Neuronal stem cell (in vitro differentiated cells): ENCODE results near the gene PDZD2.

ENCODE experiments used
- DNase-seq: peaks from one replicate; pipeline ENCODE4 v3.0.0-alpha.2; 2013; ENCODE audit warnings: low spot score
- H2AFZ ChIP-seq: one replicate; pipeline ENCODE4 v1.6.1; 2013; ENCODE audit warnings: mild to moderate bottlenecking, low read length, inconsistent platforms
- H2AK5ac ChIP-seq: 2 replicates; pipeline ENCODE4 v1.6.1; 2013; ENCODE audit warnings: low read depth, mild to moderate bottlenecking, inconsistent platforms, low read length, moderate library complexity, mixed read lengths
- H2BK120ac ChIP-seq: 2 replicates; pipeline ENCODE4 v1.6.1; 2013; ENCODE audit warnings: low read depth, mild to moderate bottlenecking, inconsistent platforms, low read length, moderate library complexity, mixed read lengths
- H2BK12ac ChIP-seq: one replicate; pipeline ENCODE4 v1.6.1; 2013; ENCODE audit warnings: low read length, inconsistent platforms
- H2BK15ac ChIP-seq: 2 replicates; pipeline ENCODE4 v1.6.1; 2013; ENCODE audit warnings: mild to moderate bottlenecking, low read length, inconsistent platforms, mixed read lengths
- H2BK5ac ChIP-seq: one replicate; pipeline ENCODE4 v1.6.1; 2013; ENCODE audit warnings: inconsistent platforms, mild to moderate bottlenecking, low read length, moderate library complexity
- H3K14ac ChIP-seq: one replicate; pipeline ENCODE4 v1.6.1; 2013; ENCODE audit warnings: low read length, inconsistent platforms
- H3K18ac ChIP-seq: 2 replicates; pipeline ENCODE4 v1.6.1; 2013; ENCODE audit warnings: low read length, inconsistent platforms
- H3K23ac ChIP-seq: 2 replicates; pipeline ENCODE4 v1.6.1; 2013; ENCODE audit warnings: low read depth, mild to moderate bottlenecking, mixed read lengths, low read length, inconsistent platforms; ENCODE audit not compliant: poor library complexity
- H3K27ac ChIP-seq: replicated peaks from 3 replicates; pipeline ENCODE4 v1.5.1; 2013; ENCODE audit warnings: low read length, inconsistent platforms
- H3K27me3 ChIP-seq, 3 experiments: 2 replicates each; pipeline ENCODE4 v1.6.1; 2013; ENCODE audit warnings: low read length in 3 of 3, mild to moderate bottlenecking in 2 of 3, inconsistent platforms in 1 of 3, low read depth in 1 of 3, mixed read lengths in 1 of 3, moderate library complexity in 1 of 3; ENCODE audit not compliant: control insufficient read depth in 3 of 3, insufficient read depth in 3 of 3
- H3K36me3 ChIP-seq, 2 donors: replicated peaks in 1 of 2; 2 replicates each; pipeline ENCODE4 v1.6.1; 2013; ENCODE audit warnings: low read length in 2 of 2; ENCODE audit not compliant: control insufficient read depth in 2 of 2, insufficient read depth in 2 of 2
- H3K4ac ChIP-seq: 2 replicates; pipeline ENCODE4 v1.6.1; 2013; ENCODE audit warnings: inconsistent platforms, mild to moderate bottlenecking, low read length, moderate library complexity
- H3K4me1 ChIP-seq, 2 donors: 1 replicate in 1 of 2; 2 replicates in 1 of 2; pipeline ENCODE4 v1.6.1; 2013; ENCODE audit warnings: low read length in 2 of 2, low read depth in 1 of 2; ENCODE audit not compliant: control insufficient read depth in 2 of 2, insufficient read depth in 1 of 2
- H3K4me2 ChIP-seq: one replicate; pipeline ENCODE4 v1.6.1; 2013; ENCODE audit warnings: mild to moderate bottlenecking, low read length, inconsistent platforms; ENCODE audit not compliant: insufficient read depth, poor library complexity, severe bottlenecking
- H3K4me3 ChIP-seq, 2 donors: 2 replicates each; pipeline ENCODE4 v1.5.1; 2013; ENCODE audit warnings: low read length in 2 of 2, mild to moderate bottlenecking in 2 of 2, inconsistent platforms in 1 of 2, moderate library complexity in 1 of 2
- H3K79me1 ChIP-seq: one replicate; pipeline ENCODE4 v1.6.1; 2013; ENCODE audit warnings: low read depth, mild to moderate bottlenecking, inconsistent platforms, low read length, moderate library complexity
- H3K9ac ChIP-seq: one replicate; pipeline ENCODE4 v1.6.1; 2013; ENCODE audit warnings: mild to moderate bottlenecking, low read depth, low read length, inconsistent platforms; ENCODE audit not compliant: poor library complexity
- H3K9me3 ChIP-seq, 2 donors: replicated peaks in 1 of 2; 2 replicates each; pipeline versions ENCODE3 to v1.6.1; 2013; ENCODE audit warnings: low read length in 2 of 2, mild to moderate bottlenecking in 2 of 2, inconsistent platforms in 1 of 2, low read depth in 1 of 2, mixed read lengths in 1 of 2, moderate library complexity in 1 of 2; ENCODE audit not compliant: control insufficient read depth in 2 of 2, insufficient read depth in 1 of 2
- H4K8ac ChIP-seq: one replicate; pipeline ENCODE4 v1.6.1; 2013; ENCODE audit warnings: low read depth, mild to moderate bottlenecking, inconsistent platforms, low read length, moderate library complexity
- H4K91ac ChIP-seq: one replicate; pipeline ENCODE4 v1.6.1; 2013; ENCODE audit warnings: low read length, low read depth, mild to moderate bottlenecking, inconsistent platforms; ENCODE audit not compliant: poor library complexity
- WGBS, 2 donors: extraction: QIAGEN DNeasy Blood & Tissue Kit; methylation state at CpG; one replicate each; pipeline ENCODE4 v1.1.7; 2013; ENCODE audit warnings: missing lambda C conversion rate in 2 of 2, mixed read lengths in 1 of 2; ENCODE audit not compliant: insufficient read length in 2 of 2, insufficient replicate concordance in 1 of 2; ENCODE audit errors: extremely low coverage in 2 of 2; 5-methylcytosine and 5-hydroxymethylcytosine counted together

The PDZD2 gene

DNA sequence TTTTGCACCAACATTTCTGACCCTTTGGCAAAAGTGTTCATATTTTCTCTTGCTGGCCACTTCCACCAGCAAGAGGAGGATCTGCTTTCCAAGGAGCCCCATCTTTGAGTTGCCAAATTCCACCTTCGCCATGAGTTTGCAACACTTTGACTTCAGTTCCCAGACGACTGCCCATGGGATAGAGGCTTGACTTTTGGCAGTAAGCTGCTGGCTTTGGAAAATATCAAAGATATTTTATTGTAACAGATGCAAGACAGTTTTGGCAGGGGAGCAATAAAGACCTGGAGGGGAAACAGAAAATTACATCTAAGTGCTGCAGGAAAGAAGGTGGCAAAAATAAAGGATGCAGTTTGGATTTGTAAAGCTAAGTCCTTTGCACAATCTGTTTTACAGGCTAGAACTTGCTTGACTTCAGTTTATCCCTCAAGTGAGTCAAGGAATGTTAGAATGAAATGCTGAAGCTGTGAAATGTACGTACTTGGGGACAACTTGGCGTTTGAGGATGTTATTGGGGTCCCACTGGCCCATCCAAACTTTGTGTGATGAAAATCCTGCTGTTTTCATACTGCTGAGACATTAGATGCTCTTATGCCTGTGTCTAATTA, 302.3 kb downstream of the PDZD2 start:
- Histone ChIP-seq H3K4me2 (no peak overlapping the region), H3K4me3 (no peak overlapping the region), H3K36me3 (no peaks in the 10 kb centered on the region), H3K14ac (no peak overlapping the region), H3K79me1 (no peaks in the 10 kb centered on the region), H4K8ac (no peak overlapping the region), H3K9ac (no peak overlapping the region), H2BK12ac (no peak overlapping the region), H3K27ac (no peak overlapping the region), H2AFZ (no peak overlapping the region), H2BK15ac (no peak overlapping the region), H3K18ac (no peak overlapping the region), H3K4me1 (no peaks in the 10 kb centered on the region), H3K9me3 (no peaks in the 10 kb centered on the region), H3K23ac (no peak overlapping the region), H3K4ac (no peak overlapping the region), H2BK120ac (no peak overlapping the region), H4K91ac (no peak overlapping the region), H2AK5ac (no peak overlapping the region), H3K27me3 (no peaks in the 10 kb centered on the region), H2BK5ac (no peak overlapping the region)
- no peak for DNase-seq
- no CpG with 5 or more reads among the region's 4 CpGs for WGBS, 2 donors

DNA sequence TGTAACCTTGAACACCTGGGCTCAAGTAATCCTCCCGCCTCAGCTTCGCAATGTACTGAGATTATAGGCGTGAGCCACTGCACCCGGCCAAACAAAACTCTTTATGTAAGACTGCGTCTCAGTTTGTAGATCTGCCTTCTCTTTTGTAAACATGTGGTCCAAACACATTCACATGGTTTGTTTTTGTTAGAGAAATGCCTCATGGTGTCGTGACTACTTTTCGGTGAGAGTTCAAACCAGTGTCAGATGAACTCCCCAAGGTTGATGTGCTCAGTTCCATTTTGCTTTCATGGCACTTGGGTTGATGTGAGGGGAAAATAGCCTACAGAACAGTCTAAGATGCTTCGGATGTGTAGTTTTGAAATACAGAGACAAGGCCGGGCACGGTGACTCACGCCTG, 303.6 kb downstream of the PDZD2 start:
- no peaks in the 10 kb centered on the region for H3K4me1 ChIP-seq
- peaks cover 0 to 5% of the 10 kb centered on the region in 2 donors for H3K9me3 ChIP-seq
- no peak overlapping the region for H3K4me3 ChIP-seq
- no peaks in the 10 kb centered on the region for H3K79me1 ChIP-seq
- H3K27ac ChIP-seq: no peak overlapping the region
- H2AK5ac ChIP-seq: no peak overlapping the region
- H3K4me2 ChIP-seq: no peak overlapping the region
- H2BK12ac ChIP-seq: no peak overlapping the region
- no peak overlapping the region for H3K23ac ChIP-seq
- H2BK15ac ChIP-seq: no peak overlapping the region
- no peak overlapping the region for H3K9ac ChIP-seq
- no CpG with 5 or more reads among the region's 11 CpGs for WGBS, 2 donors
- H3K36me3 ChIP-seq: no peaks in the 10 kb centered on the region
- no peak for DNase-seq
- no peak overlapping the region for H3K18ac ChIP-seq
- H4K8ac ChIP-seq: no peak overlapping the region
- H3K27me3 ChIP-seq: no peaks in the 10 kb centered on the region
- no peak overlapping the region for H3K14ac ChIP-seq
- H2AFZ ChIP-seq: no peak overlapping the region
- no peak overlapping the region for H2BK5ac ChIP-seq
- H3K4ac ChIP-seq: no peak overlapping the region
- no peak overlapping the region for H4K91ac ChIP-seq
- no peak overlapping the region for H2BK120ac ChIP-seq

GRCh38 chr5:31944684-31945445, 305.9 kb downstream of the PDZD2 start:
- no peaks in the 10 kb centered on the region for H3K4me1 ChIP-seq
- no peaks in the 10 kb centered on the region for H3K27me3 ChIP-seq
- no peak overlapping the region for H3K14ac ChIP-seq
- no peak overlapping the region for H3K27ac ChIP-seq
- no peak overlapping the region for H2BK15ac ChIP-seq
- H4K8ac ChIP-seq: no peak overlapping the region
- no peak overlapping the region for H3K4me3 ChIP-seq
- no peaks in the 10 kb centered on the region for H3K79me1 ChIP-seq
- no peak overlapping the region for H3K4ac ChIP-seq
- no peak overlapping the region for H3K4me2 ChIP-seq
- H2AFZ ChIP-seq: no peak overlapping the region
- H2AK5ac ChIP-seq: no peak overlapping the region
- no peaks in the 10 kb centered on the region for H3K36me3 ChIP-seq
- no peak overlapping the region for H2BK12ac ChIP-seq
- H3K18ac ChIP-seq: peak overlapping the region; percentile 32
- peaks cover 0 to 5% of the 10 kb centered on the region in 2 donors for H3K9me3 ChIP-seq
- no peak overlapping the region for H4K91ac ChIP-seq
- H3K9ac ChIP-seq: no peak overlapping the region
- no peak overlapping the region for H2BK120ac ChIP-seq
- no peak for DNase-seq
- peak overlapping the region; percentile 25 for H3K23ac ChIP-seq
- WGBS, 2 donors: no CpG with 5 or more reads among the region's 13 CpGs
- no peak overlapping the region for H2BK5ac ChIP-seq

GRCh38 chr5:31948006-31948405, 309.1 kb downstream of the PDZD2 start:
- Histone ChIP-seq H2BK12ac (no peak overlapping the region), H2BK15ac (no peak overlapping the region), H3K79me1 (no peaks in the 10 kb centered on the region), H3K23ac (no peak overlapping the region), H4K91ac (no peak overlapping the region), H2BK5ac (no peak overlapping the region), H3K4me1 (no peaks in the 10 kb centered on the region), H2AK5ac (no peak overlapping the region), H3K14ac (no peak overlapping the region), H3K9ac (no peak overlapping the region), H3K27ac (no peak overlapping the region), H3K4me3 (no peak overlapping the region), H3K18ac (no peak overlapping the region), H3K4ac (no peak overlapping the region), H2BK120ac (no peak overlapping the region), H3K4me2 (no peak overlapping the region), H4K8ac (no peak overlapping the region), H3K9me3 (peaks cover 0 to 5% of the 10 kb centered on the region in 2 donors), H3K27me3 (no peaks in the 10 kb centered on the region), H2AFZ (peak overlapping the region; percentile 52), H3K36me3 (no peaks in the 10 kb centered on the region)
- DNase-seq: no peak
- WGBS, 2 donors: no CpG with 5 or more reads among the region's 5 CpGs
